HCT116 (cell line): ENCODE data around the gene PNKP. TPM values are rescaled to one million over a fixed set of nuclear protein-coding genes. Genes with fewer than 3 reads are reported as not detected.

Source experiments
- ATAC-seq: fragments of 200-7000 bp; cut with Tn5 transposase; 2 replicates; pipeline ENCODE4 v1.9.1; 2020; ENCODE audit warnings: mild to moderate bottlenecking, moderate library complexity
- BruUV-seq: library from RNA; stranded (reverse); fragments of 400-500 nt; replicated peaks from 2 replicates; lab custom pipeline; 2021; lab: Mats Ljungman, UMichigan
- CTCF ChIA-PET: fragments of 300-600 bp; sonication (Branson Sonifier 250); formaldehyde crosslinking; loops from one replicate; lab custom pipeline; 2021; ENCODE audit warnings: antibody characterized with exemption; lab: Charles Lee
- POLR2A ChIA-PET: fragments of 300-600, 350-600 bp; sonication (Branson Sonifier 250); formaldehyde crosslinking; loops from one replicate; lab custom pipeline; 2021; ENCODE audit warnings: antibody characterized with exemption; lab: Charles Lee
- RAD21 ChIA-PET, 2 experiments: fragments of 300-600 bp; sonication (Branson Sonifier 250); formaldehyde crosslinking; loops; one replicate each; lab custom pipeline; 2023; ENCODE audit warnings: low total read pairs in 2 of 2; ENCODE audit not compliant: uncharacterized antibody in 2 of 2, unreplicated experiment in 2 of 2, low non-redundant PET in 1 of 2; lab: Charles Lee
- DNase-seq: peaks from one replicate; pipeline ENCODE4 v3.0.0-alpha.2; 2010; ENCODE audit warnings: low read depth, low spot score
- H2AFZ ChIP-seq: fragments of 200-600 bp; shearing (Covaris generic), sonication (generic); 2 replicates; pipeline ENCODE4 v1.6.1; 2017; ENCODE audit warnings: low read depth, mixed run types, mixed read lengths, antibody characterized with exemption, low read length; ENCODE audit not compliant: poor library complexity, severe bottlenecking
- H3K27ac ChIP-seq: 2 replicates; pipeline ENCODE4 v1.5.1; 2012; ENCODE audit warnings: low read depth, low read length
- H3K27me3 ChIP-seq: fragments of 200-600 bp; sonication (generic); 2 replicates; pipeline ENCODE4 v1.6.1; 2016; ENCODE audit warnings: mixed run types, low read length, mixed read lengths; ENCODE audit not compliant: insufficient read depth
- H3K36me3 ChIP-seq, 2 experiments: fragments of 200-500 bp in 1 of 2; fragments of 200-600 bp in 1 of 2; sonication (Bioruptor generic) in 1 of 2; sonication (generic) in 1 of 2; 2 replicates each; pipeline versions ENCODE4 v1.5.1 to v1.6.1; 2014 to 2016; ENCODE audit warnings: low read length in 2 of 2, inconsistent platforms in 1 of 2, mixed read lengths in 1 of 2, mixed run types in 1 of 2; ENCODE audit not compliant: insufficient read depth in 2 of 2, control insufficient read depth in 1 of 2
- H3K4me1 ChIP-seq, 2 experiments: fragments of 200-600 bp in 1 of 2; sonication (generic) in 1 of 2; 2 replicates each; pipeline versions ENCODE4 v1.5.1 to v1.6.1; 2012 to 2017; ENCODE audit warnings: low read length in 2 of 2, inconsistent platforms in 1 of 2, mild to moderate bottlenecking in 1 of 2, mixed read lengths in 1 of 2, mixed run types in 1 of 2, moderate library complexity in 1 of 2; ENCODE audit not compliant: insufficient read depth in 2 of 2, control insufficient read depth in 1 of 2
- H3K4me2 ChIP-seq: fragments of 200-600 bp; sonication (generic); 2 replicates; pipeline ENCODE4 v1.6.1; 2017; ENCODE audit warnings: mixed run types, low read length, mixed read lengths
- H3K4me3 ChIP-seq, 2 experiments: fragments of 200-600 bp in 1 of 2; sonication (generic) in 1 of 2; replicated peaks in 1 of 2; 2 replicates each; pipeline ENCODE4 v1.5.1; 2011 to 2016; ENCODE audit warnings: low read length in 2 of 2, control low read depth in 1 of 2, low read depth in 1 of 2, mild to moderate bottlenecking in 1 of 2, mixed read lengths in 1 of 2, mixed run types in 1 of 2
- H3K79me2 ChIP-seq: fragments of 200-600 bp; sonication (generic); 2 replicates; pipeline ENCODE4 v1.6.1; 2017; ENCODE audit warnings: mild to moderate bottlenecking, mixed run types, low read length, moderate library complexity, mixed read lengths; ENCODE audit not compliant: insufficient read depth
- H3K9ac ChIP-seq: fragments of 200-600 bp; sonication (generic); 2 replicates; pipeline ENCODE4 v1.6.1; 2016; ENCODE audit warnings: low read length, mixed read lengths
- H3K9me2 ChIP-seq: fragments of 200-600 bp; sonication (generic), shearing (Covaris generic); 2 replicates; pipeline ENCODE4 v1.6.1; 2017; ENCODE audit warnings: mixed run types, mild to moderate bottlenecking, moderate library complexity; ENCODE audit not compliant: insufficient read depth
- H3K9me3 ChIP-seq, 2 experiments: fragments of 200-500 bp in 1 of 2; fragments of 200-600 bp in 1 of 2; sonication (Bioruptor generic) in 1 of 2; sonication (generic) in 1 of 2; 2 replicates each; pipeline ENCODE4 v1.6.1; 2014 to 2017; ENCODE audit warnings: low read length in 2 of 2, mixed read lengths in 2 of 2, inconsistent platforms in 1 of 2, low read depth in 1 of 2, mild to moderate bottlenecking in 1 of 2, mixed run types in 1 of 2, moderate library complexity in 1 of 2; ENCODE audit not compliant: control insufficient read depth in 1 of 2, insufficient read depth in 1 of 2
- H4K20me1 ChIP-seq: fragments of 200-600 bp; sonication (generic), shearing (Covaris generic); 2 replicates; pipeline ENCODE4 v1.6.1; 2017; ENCODE audit warnings: mixed run types, mild to moderate bottlenecking, moderate library complexity; ENCODE audit not compliant: insufficient read depth
- CEBPB ChIP-seq: IDR thresholded peaks from 2 replicates; pipeline ENCODE4 v1.6.1; 2012; ENCODE audit warnings: low read depth
- CTCF ChIP-seq, 3 experiments: fragments of 200-600 bp in 1 of 3; sonication (generic) in 1 of 3; IDR thresholded peaks in 2 of 3; conservative IDR thresholded peaks in 1 of 3; 2 replicates each; pipeline ENCODE4 v1.5.1; 2012 to 2017; ENCODE audit warnings: low read depth in 2 of 3, low read length in 2 of 3, antibody characterized with exemption in 1 of 3, borderline replicate concordance in 1 of 3, control low read depth in 1 of 3, mild to moderate bottlenecking in 1 of 3, mixed read lengths in 1 of 3, mixed run types in 1 of 3, moderate library complexity in 1 of 3; ENCODE audit not compliant: insufficient read depth in 1 of 3
- JUND ChIP-seq: IDR thresholded peaks from 2 replicates; pipeline ENCODE4 v1.6.1; 2012
- POLR2A ChIP-seq: IDR thresholded peaks from 2 replicates; pipeline ENCODE4 v1.7.0; 2011; ENCODE audit warnings: borderline replicate concordance; ENCODE audit not compliant: insufficient read depth, insufficient read length; ENCODE audit errors: extremely low read depth
- RAD21 ChIP-seq: IDR thresholded peaks from 2 replicates; pipeline ENCODE4 v1.6.1; 2012; ENCODE audit warnings: low read depth, mild to moderate bottlenecking
- REST ChIP-seq: IDR thresholded peaks from 2 replicates; pipeline ENCODE4 v1.6.1; 2012; ENCODE audit warnings: low read depth
- SRF ChIP-seq: IDR thresholded peaks from 2 replicates; pipeline ENCODE4 v1.6.1; 2012; ENCODE audit warnings: low read depth
- TCF7L2 ChIP-seq: IDR thresholded peaks from 2 replicates; pipeline ENCODE4 v1.7.0; 2011; ENCODE audit warnings: borderline replicate concordance, inconsistent platforms; ENCODE audit not compliant: insufficient read depth, insufficient read length; ENCODE audit errors: extremely low read depth
- YY1 ChIP-seq: IDR thresholded peaks from 2 replicates; pipeline ENCODE4 v1.6.1; 2011; ENCODE audit warnings: low read length, low read depth, moderate library complexity, mild to moderate bottlenecking; ENCODE audit not compliant: insufficient replicate concordance; ENCODE audit errors: extremely low read depth
- intact Hi-C: fragments of 100-400 bp; cut with micrococcal nuclease; formaldehyde crosslinking; loops from 2 replicates; pipeline ENCODE4 v1.10.0; 2022
- total RNA-seq: library from RNA; stranded (reverse); gene quantifications from one replicate; pipeline ENCODE4 v1.2.1, GENCODE V29; 2021; ENCODE audit not compliant: unreplicated experiment
- TF ChIP-seq, protein P1 (sequence below): IDR thresholded peaks from 2 replicates; pipeline ENCODE4 v1.6.1; 2011; ENCODE audit warnings: mild to moderate bottlenecking, low read length, moderate library complexity; ENCODE audit not compliant: insufficient replicate concordance; ENCODE audit errors: extremely low read depth

PNKP gene
- total RNA-seq, 1 experiment from 2014 or later: 129 TPM

GRCh38 chr19:49829721-49830120 lies 37.7 kb downstream of the PNKP start:
- Histone ChIP-seq H3K9me3 (no peaks in the 10 kb centered on the region), H3K4me1 (no peaks in the 10 kb centered on the region)
- TF ChIP-seq, protein P1, sequence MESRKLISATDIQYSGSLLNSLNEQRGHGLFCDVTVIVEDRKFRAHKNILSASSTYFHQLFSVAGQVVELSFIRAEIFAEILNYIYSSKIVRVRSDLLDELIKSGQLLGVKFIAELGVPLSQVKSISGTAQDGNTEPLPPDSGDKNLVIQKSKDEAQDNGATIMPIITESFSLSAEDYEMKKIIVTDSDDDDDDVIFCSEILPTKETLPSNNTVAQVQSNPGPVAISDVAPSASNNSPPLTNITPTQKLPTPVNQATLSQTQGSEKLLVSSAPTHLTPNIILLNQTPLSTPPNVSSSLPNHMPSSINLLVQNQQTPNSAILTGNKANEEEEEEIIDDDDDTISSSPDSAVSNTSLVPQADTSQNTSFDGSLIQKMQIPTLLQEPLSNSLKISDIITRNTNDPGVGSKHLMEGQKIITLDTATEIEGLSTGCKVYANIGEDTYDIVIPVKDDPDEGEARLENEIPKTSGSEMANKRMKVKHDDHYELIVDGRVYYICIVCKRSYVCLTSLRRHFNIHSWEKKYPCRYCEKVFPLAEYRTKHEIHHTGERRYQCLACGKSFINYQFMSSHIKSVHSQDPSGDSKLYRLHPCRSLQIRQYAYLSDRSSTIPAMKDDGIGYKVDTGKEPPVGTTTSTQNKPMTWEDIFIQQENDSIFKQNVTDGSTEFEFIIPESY: no peak
- TF ChIP-seq CTCF (IDR thresholded peaks at IDR 0.05 in 2 of 3, conservative IDR thresholded peaks at IDR 0.05 in 1 of 3; ENCODE audit: borderline replicate concordance in 1 of 3, insufficient read depth in 1 of 3, low read depth in 2 of 3, low read length in 2 of 3) (no peak), RAD21 (no peak), YY1 (no peak), SRF (no peak), TCF7L2 (no peak), POLR2A (no peak), REST (no peak), CEBPB (no peak), JUND (no peak)
- TF ChIP-seq, all 23 proteins: peak for 0
- ChIA-PET POLR2A (interaction anchor here (0.6 kb wide), 1 partner anchor 8 kb away, joined by 3 read pairs; no protein-coding TSS in a partner anchor), RAD21 (interaction anchor here in 1 of 2 experiments (0.7 kb wide), 1 partner anchor 486 kb away, joined by 4 read pairs; no protein-coding TSS in a partner anchor), CTCF (no interaction called here)
- intact Hi-C loops: no loop called here
- Histone ChIP-seq H3K9ac (no peak overlapping the region), H3K9me2 (no peaks in the 10 kb centered on the region), H2AFZ (no peak overlapping the region), H3K27me3 (no peaks in the 10 kb centered on the region), H3K4me2 (no peak overlapping the region), H3K4me3 (no peak overlapping the region), H4K20me1 (no peaks in the 10 kb centered on the region), H3K36me3 (peaks cover 11 to 25% of the 10 kb centered on the region in 2 experiments; a peak in 3 of 4 replicates), H3K27ac (no peak overlapping the region), H3K79me2 (peaks cover 27% of the 10 kb centered on the region)
- ATAC-seq: no peak
- BruUV-seq: no TSS peak
- DNase-seq: no peak
